IMR-90 (cell line): ENCODE results near the gene PROCA1. TPM values are rescaled to one million over a fixed set of nuclear protein-coding genes. Genes with fewer than 3 reads are reported as not detected.
"Not testable (repeated sequence)": the region's sequence is repeated elsewhere in the genome, so short reads cannot be mapped to it uniquely, and the experiment has no call there.

Source experiments
- ATAC-seq: fragments of 200-7000 bp; cut with Tn5 transposase; 2 replicates; pipeline ENCODE4 v1.9.1; 2020; ENCODE audit warnings: low read depth, mild to moderate bottlenecking, moderate library complexity
- BruUV-seq: library from RNA; stranded (reverse); fragments of 400-500 nt; replicated peaks from 2 replicates; lab custom pipeline; 2021; lab: Mats Ljungman, UMichigan
- CTCF ChIA-PET: fragments of 300-600 bp; formaldehyde crosslinking; extraction: SDS; loops from one replicate; lab custom pipeline; 2021; ENCODE audit warnings: antibody characterized with exemption; lab: Yijun Ruan, JAX
- POLR2A ChIA-PET: fragments of 300-600 bp; sonication (Branson Sonifier 250); formaldehyde crosslinking; loops from one replicate; lab custom pipeline; 2022; ENCODE audit warnings: antibody characterized with exemption; ENCODE audit not compliant: unreplicated experiment; lab: Charles Lee
- DNase-seq: peaks from one replicate; pipeline ENCODE4 v3.0.0; 2013
- H2AFZ ChIP-seq: replicated peaks from 2 replicates; pipeline ENCODE3; 2013; ENCODE audit warnings: low read length, mild to moderate bottlenecking; ENCODE audit not compliant: poor library complexity
- H2AK5ac ChIP-seq: 2 replicates; pipeline ENCODE4 v1.6.1; 2013; ENCODE audit warnings: low read depth, low read length, inconsistent platforms
- H2AK9ac ChIP-seq: replicated peaks from 2 replicates; pipeline ENCODE3; 2013; ENCODE audit warnings: mild to moderate bottlenecking, low read depth, low read length, moderate library complexity; ENCODE audit not compliant: poor library complexity
- H2BK120ac ChIP-seq: 2 replicates; pipeline ENCODE4 v1.6.1; 2013; ENCODE audit warnings: low read depth, low read length, inconsistent platforms
- H2BK15ac ChIP-seq: 3 replicates; pipeline ENCODE4 v1.6.1; 2013; ENCODE audit warnings: low read depth, low read length, inconsistent platforms
- H2BK20ac ChIP-seq: 2 replicates; pipeline ENCODE4 v1.6.1; 2013; ENCODE audit warnings: low read depth, mild to moderate bottlenecking, inconsistent platforms, low read length, moderate library complexity
- H2BK5ac ChIP-seq: 2 replicates; pipeline ENCODE4 v1.6.1; 2013; ENCODE audit warnings: mild to moderate bottlenecking, low read depth, low read length, inconsistent platforms; ENCODE audit not compliant: poor library complexity, severe bottlenecking
- H3K14ac ChIP-seq: replicated peaks from 2 replicates; pipeline ENCODE4 v1.6.1; 2013; ENCODE audit warnings: low read depth, low read length, inconsistent platforms
- H3K18ac ChIP-seq: 2 replicates; pipeline ENCODE4 v1.6.1; 2013; ENCODE audit warnings: low read depth, low read length, control low read depth
- H3K23ac ChIP-seq: 2 replicates; pipeline ENCODE4 v1.6.1; 2013; ENCODE audit warnings: low read depth, low read length, inconsistent platforms
- H3K27ac ChIP-seq: 2 replicates; pipeline ENCODE4 v1.5.1; 2013; ENCODE audit warnings: mild to moderate bottlenecking, control low read depth, low read length; ENCODE audit not compliant: insufficient read depth
- H3K27me3 ChIP-seq: 2 replicates; pipeline ENCODE4 v1.6.1; 2013; ENCODE audit warnings: low read length; ENCODE audit not compliant: control insufficient read depth, insufficient read depth
- H3K36me3 ChIP-seq: 2 replicates; pipeline ENCODE4 v1.6.1; 2013; ENCODE audit warnings: low read length, mixed read lengths; ENCODE audit not compliant: control insufficient read depth, insufficient read depth
- H3K4ac ChIP-seq: 2 replicates; pipeline ENCODE4 v1.6.1; 2013; ENCODE audit warnings: low read depth, low read length, inconsistent platforms
- H3K4me1 ChIP-seq: 2 replicates; pipeline ENCODE4 v1.6.1; 2013; ENCODE audit warnings: low read length, mixed read lengths; ENCODE audit not compliant: control insufficient read depth, insufficient read depth
- H3K4me2 ChIP-seq: 2 replicates; pipeline ENCODE4 v1.6.1; 2013; ENCODE audit warnings: low read depth, mild to moderate bottlenecking, control low read depth, low read length, moderate library complexity
- H3K4me3 ChIP-seq: 2 replicates; pipeline ENCODE4 v1.5.1; 2013; ENCODE audit warnings: low read depth, mild to moderate bottlenecking, control low read depth, low read length, moderate library complexity; ENCODE audit not compliant: insufficient read depth
- H3K56ac ChIP-seq: 2 replicates; pipeline ENCODE4 v1.6.1; 2013; ENCODE audit warnings: low read length, inconsistent platforms; ENCODE audit not compliant: insufficient read depth; ENCODE audit errors: extremely low read depth
- H3K79me1 ChIP-seq, 2 experiments: 2 replicates each; pipeline ENCODE4 v1.6.1; 2013; ENCODE audit warnings: low read length in 2 of 2, inconsistent platforms in 1 of 2, low read depth in 1 of 2
- H3K9ac ChIP-seq: 2 replicates; pipeline ENCODE4 v1.6.1; 2013; ENCODE audit warnings: low read depth, low read length, control low read depth
- H3K9me1 ChIP-seq: 2 replicates; pipeline ENCODE4 v1.6.1; 2013; ENCODE audit warnings: low read length, inconsistent platforms; ENCODE audit not compliant: insufficient read depth
- H3K9me3 ChIP-seq: 2 replicates; pipeline ENCODE4 v1.6.1; 2013; ENCODE audit warnings: low read length; ENCODE audit not compliant: control insufficient read depth, insufficient read depth
- H4K20me1 ChIP-seq: 2 replicates; pipeline ENCODE4 v1.6.1; 2013; ENCODE audit warnings: low read length, inconsistent platforms; ENCODE audit not compliant: insufficient read depth
- H4K5ac ChIP-seq: 2 replicates; pipeline ENCODE4 v1.6.1; 2013; ENCODE audit warnings: mild to moderate bottlenecking, low read depth, low read length, control low read depth
- H4K8ac ChIP-seq, 2 experiments: 2 replicates each; pipeline ENCODE4 v1.6.1; 2013; ENCODE audit warnings: low read depth in 2 of 2, low read length in 2 of 2, control low read depth in 1 of 2, inconsistent platforms in 1 of 2
- H4K91ac ChIP-seq: 2 replicates; pipeline ENCODE4 v1.6.1; 2013; ENCODE audit warnings: low read depth, low read length, inconsistent platforms; ENCODE audit not compliant: insufficient read depth
- WGBS, 2 experiments: methylation state at CpG; one replicate each; pipeline versions ENCODE4 v1.1.5 to v1.1.7; 2013; ENCODE audit warnings: missing lambda C conversion rate in 2 of 2; ENCODE audit not compliant: insufficient read length in 1 of 2; ENCODE audit errors: extremely low coverage in 2 of 2; 5-methylcytosine and 5-hydroxymethylcytosine counted together
- dilution Hi-C: fragments of 300-500 bp; cut with HindIII; formaldehyde crosslinking; loops from one replicate; pipeline ENCODE4 v1.14.3; 2018; ENCODE audit warnings: low sequenced_read_pairs; ENCODE audit not compliant: unreplicated experiment
- in situ Hi-C: fragments of 300-500 bp; cut with MboI; formaldehyde crosslinking; loops from 3 replicates; pipeline ENCODE4 v1.14.3; 2019; ENCODE audit warnings: low sequenced_read_pairs, inconsistent platforms, mixed read lengths
- intact Hi-C: fragments of 100-400 bp; cut with micrococcal nuclease; formaldehyde crosslinking; loops from 2 replicates; pipeline ENCODE4 v1.10.0; 2022
- polyA plus RNA-seq, 3 experiments: library from polyadenylated mRNA; depleted of rRNA; stranded (reverse); fragments of >200 nt; gene quantifications; 2 replicates each; pipeline ENCODE4 v1.2.3, GENCODE V29; 2012; ENCODE audit warnings: low replicate concordance in 1 of 3
- total RNA-seq: library from RNA; depleted of rRNA; stranded (reverse); fragments of >200 nt; gene quantifications from 2 replicates; pipeline ENCODE4 v1.2.3, GENCODE V29; 2012

Gene PROCA1
- total and polyA plus RNA-seq, 2 of the 4 experiments (the other 2 are of a cell fraction) = 0.36 to 1.7 TPM

DNA sequence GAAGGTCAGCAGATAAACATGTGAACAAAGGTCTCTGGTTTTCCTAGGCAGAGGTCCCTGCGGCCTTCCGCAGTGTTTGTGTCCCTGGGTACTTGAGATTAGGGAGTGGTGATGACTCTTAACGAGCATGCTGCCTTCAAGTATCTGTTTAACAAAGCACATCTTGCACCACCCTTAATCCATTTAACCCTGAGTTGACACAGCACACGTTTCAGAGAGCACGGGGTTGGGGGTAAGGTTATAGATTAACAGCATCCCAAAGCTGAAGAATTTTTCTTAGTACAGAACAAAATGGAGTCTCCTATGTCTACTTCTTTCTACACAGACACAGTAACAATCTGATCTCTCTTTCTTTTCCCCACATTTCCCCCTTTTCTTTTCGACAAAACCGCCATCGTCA is 53.3 kb downstream of the PROCA1 start:
- CTCF ChIA-PET = interaction anchor here (0.8 kb wide), 1 partner anchor 11 kb away, joined by 3 read pairs; no protein-coding TSS in a partner anchor
- in situ Hi-C loops = not testable (repeated sequence)

More for the DNA sequence above, 53.3 kb downstream of the PROCA1 start:
- H3K4me1 ChIP-seq, ATAC-seq, H2AK5ac ChIP-seq, POLR2A ChIA-PET, H3K18ac ChIP-seq, H2AFZ ChIP-seq, H3K4me2 ChIP-seq, H2BK120ac ChIP-seq, H2BK15ac ChIP-seq, H3K9me1 ChIP-seq, H3K14ac ChIP-seq, H4K5ac ChIP-seq, H4K91ac ChIP-seq, H2BK20ac ChIP-seq, dilution Hi-C loops, H3K27me3 ChIP-seq, BruUV-seq, H3K9ac ChIP-seq, H2BK5ac ChIP-seq, H3K4me3 ChIP-seq, H4K8ac ChIP-seq, intact Hi-C loops, H3K23ac ChIP-seq, H2AK9ac ChIP-seq, H3K9me3 ChIP-seq, H3K56ac ChIP-seq, H3K4ac ChIP-seq, H3K27ac ChIP-seq, DNase-seq: not testable (repeated sequence)
- peaks cover 22% of the 10 kb centered on the region for H3K36me3 ChIP-seq
- peaks cover 36% of the 10 kb centered on the region for H4K20me1 ChIP-seq
- 100% methylated on average over 3 of the region's 8 CpGs; no CpG with 5 or more reads in 1 of the 2 experiments for WGBS, 2 experiments
- peaks cover 14 to 57% of the 10 kb centered on the region in 2 experiments for H3K79me1 ChIP-seq
